T-helper 1 cell treated with Interleukin-12 subunit alpha and Interleukin-12 subunit beta and Interleukin-4 antibody, amounts not matched to agents 30 ng/mL and 1 ng/mL, for 36 hours (primary cell): Measurements from ENCODE around the gene MCRIP2. TPM values are rescaled to one million over a fixed set of nuclear protein-coding genes. Genes with fewer than 3 reads are reported as not detected.

Experiments used
- intact Hi-C: fragments of 100-400 bp; cut with micrococcal nuclease; formaldehyde crosslinking; loops from one replicate; pipeline ENCODE4 v1.15.1; 2024
- total RNA-seq: library from RNA; stranded (reverse); gene quantifications from 2 replicates; pipeline ENCODE4 v1.2.3, GENCODE V29; 2022

MCRIP2 gene
- total RNA-seq, 1 donor from 2014 or later, result 27.5 TPM

DNA sequence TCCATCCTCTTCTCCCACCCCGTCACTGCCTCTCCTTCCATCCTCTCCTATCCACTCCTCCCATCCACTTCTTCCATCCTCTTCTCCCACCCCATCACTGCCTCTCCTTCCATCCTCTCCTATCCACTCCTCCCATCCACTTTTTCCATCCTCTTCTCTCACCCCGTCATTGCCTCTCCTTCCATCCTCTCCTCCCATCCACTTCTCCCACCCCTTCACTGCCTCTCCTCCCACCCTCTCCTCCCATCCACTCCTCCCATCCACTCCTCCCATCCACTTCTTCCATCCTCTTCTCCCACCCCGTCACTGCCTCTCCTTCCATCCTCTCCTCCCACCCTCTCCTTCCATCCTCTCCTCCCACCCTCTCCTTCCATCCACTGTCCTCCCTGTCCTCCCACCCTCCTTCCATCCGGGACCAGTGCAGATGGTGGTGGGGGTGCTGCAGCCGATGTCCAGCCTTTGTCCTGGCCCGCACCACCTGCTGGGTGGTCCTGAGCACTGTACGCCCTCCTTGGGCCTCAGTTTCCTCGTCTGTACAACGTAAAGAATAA lies 9.7 kb upstream of the MCRIP2 start:
- intact Hi-C loops, result no loop called here

DNA sequence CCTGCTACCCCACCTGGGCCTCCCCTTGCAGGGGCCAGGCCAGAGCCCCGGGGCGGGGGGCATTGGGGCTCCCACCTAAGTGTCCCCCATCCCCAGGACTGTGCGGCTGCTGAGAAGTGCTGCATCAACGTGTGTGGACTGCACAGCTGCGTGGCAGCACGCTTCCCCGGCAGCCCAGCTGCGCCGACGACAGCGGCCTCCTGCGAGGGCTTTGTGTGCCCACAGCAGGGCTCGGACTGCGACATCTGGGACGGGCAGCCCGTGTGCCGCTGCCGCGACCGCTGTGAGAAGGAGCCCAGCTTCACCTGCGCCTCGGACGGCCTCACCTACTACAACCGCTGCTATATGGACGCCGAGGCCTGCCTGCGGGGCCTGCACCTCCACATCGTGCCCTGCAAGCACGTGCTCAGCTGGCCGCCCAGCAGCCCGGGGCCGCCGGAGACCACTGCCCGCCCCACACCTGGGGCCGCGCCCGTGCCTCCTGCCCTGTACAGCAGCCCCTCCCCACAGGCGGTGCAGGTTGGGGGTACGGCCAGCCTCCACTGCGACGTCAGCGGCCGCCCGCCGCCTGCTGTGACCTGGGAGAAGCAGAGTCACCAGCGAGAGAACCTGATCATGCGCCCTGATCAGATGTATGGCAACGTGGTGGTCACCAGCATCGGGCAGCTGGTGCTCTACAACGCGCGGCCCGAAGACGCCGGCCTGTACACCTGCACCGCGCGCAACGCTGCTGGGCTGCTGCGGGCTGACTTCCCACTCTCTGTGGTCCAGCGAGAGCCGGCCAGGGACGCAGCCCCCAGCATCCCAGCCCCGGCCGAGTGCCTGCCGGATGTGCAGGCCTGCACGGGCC lies 8.9 kb upstream of the MCRIP2 start:
- intact Hi-C loops, result no loop called here

DNA sequence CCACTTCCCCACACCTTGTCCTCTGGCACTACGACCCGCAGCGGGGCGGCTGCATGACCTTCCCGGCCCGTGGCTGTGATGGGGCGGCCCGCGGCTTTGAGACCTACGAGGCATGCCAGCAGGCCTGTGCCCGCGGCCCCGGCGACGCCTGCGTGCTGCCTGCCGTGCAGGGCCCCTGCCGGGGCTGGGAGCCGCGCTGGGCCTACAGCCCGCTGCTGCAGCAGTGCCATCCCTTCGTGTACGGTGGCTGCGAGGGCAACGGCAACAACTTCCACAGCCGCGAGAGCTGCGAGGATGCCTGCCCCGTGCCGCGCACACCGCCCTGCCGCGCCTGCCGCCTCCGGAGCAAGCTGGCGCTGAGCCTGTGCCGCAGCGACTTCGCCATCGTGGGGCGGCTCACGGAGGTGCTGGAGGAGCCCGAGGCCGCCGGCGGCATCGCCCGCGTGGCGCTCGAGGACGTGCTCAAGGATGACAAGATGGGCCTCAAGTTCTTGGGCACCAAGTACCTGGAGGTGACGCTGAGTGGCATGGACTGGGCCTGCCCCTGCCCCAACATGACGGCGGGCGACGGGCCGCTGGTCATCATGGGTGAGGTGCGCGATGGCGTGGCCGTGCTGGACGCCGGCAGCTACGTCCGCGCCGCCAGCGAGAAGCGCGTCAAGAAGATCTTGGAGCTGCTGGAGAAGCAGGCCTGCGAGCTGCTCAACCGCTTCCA lies 8.1 kb upstream of the MCRIP2 start:
- intact Hi-C loops, result no loop called here

DNA sequence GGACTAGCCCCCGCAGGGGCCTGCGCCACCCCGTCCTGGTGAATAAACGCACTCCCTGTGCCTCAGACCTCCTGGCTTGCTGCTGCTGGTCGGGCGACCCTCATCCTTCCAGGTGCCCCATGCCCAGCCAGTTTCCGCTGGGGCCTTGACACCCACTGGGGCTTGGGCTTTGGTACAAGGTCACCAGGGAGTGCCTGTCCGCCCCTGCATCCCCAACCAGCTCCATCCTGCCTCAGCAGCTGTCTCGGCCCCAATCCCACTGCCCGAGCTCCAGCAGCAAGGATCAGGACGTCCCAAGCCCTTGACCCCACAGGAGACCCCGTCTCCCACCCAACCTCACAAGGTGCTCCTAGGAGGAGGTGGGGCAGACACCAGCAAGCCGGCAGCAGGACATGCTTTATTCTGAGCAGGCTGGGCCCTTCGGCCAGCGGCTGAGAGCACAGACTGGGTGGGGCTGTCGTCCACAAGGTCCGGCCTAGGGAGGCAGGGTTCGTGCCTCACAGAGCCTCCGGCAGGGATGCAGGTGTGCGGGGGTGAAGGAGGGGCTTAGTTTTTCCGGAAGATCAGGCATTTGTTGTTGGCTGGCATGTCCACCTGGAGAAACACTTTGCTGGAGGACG lies 7.5 kb upstream of the MCRIP2 start:
- intact Hi-C loops, result no loop called here

DNA sequence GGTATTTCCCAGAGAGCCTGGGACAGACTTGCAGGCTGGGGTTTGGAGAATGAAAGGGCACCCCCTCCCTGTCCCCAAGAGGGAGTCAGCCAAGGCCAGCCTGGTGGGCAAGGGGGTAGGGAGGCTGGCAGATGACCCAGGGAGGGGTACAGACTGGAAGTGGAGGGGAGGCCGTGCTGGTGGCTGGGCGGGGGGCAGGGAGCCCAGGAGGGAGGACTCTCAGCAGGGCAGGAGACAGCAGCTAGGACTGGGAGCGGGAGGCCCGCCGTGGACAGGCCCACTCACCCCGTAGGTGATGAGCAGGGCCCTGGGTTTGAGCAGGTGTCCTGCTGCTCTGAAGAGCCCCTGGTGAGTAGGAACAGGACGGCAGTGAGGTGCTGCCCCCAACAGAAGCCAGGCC lies 6.6 kb upstream of the MCRIP2 start:
- intact Hi-C loops, result no loop called here

DNA sequence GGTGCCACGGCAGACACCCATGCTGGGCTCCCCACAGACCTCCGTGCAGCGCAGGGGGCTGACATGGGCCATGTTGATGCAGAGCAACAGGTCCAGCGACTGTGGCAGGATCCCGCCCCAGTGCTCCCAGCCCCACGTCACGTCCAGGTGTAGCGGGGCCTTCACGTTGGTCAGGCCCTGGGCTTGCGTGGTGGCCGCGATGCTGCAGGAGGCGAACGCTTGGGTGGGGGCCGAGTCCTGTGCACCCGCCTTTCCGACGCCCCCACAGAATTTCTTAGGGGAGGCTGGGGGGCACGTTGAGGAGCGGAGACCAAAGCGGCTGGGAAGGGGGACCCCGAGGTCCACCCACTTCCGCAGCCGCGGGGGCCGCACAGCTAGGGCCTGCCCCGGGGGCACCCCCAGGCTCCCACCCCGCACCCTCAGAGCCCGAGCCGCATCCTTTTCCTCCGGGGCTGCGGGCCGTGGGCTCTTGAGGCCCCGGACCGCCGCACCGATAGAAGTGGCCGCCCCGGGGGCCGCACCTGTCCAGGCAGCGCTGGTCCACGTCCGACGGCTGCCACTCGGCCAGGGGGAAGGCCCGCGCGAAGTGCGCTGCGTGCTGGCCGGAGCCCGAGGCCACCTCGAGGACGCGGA lies 5.9 kb upstream of the MCRIP2 start:
- intact Hi-C loops, result loop anchor here (1.0 kb wide), 5 partner anchors 14 to 265 kb away; partner anchors contain the start of genes CAPN15, MRPL28 and WDR90

DNA sequence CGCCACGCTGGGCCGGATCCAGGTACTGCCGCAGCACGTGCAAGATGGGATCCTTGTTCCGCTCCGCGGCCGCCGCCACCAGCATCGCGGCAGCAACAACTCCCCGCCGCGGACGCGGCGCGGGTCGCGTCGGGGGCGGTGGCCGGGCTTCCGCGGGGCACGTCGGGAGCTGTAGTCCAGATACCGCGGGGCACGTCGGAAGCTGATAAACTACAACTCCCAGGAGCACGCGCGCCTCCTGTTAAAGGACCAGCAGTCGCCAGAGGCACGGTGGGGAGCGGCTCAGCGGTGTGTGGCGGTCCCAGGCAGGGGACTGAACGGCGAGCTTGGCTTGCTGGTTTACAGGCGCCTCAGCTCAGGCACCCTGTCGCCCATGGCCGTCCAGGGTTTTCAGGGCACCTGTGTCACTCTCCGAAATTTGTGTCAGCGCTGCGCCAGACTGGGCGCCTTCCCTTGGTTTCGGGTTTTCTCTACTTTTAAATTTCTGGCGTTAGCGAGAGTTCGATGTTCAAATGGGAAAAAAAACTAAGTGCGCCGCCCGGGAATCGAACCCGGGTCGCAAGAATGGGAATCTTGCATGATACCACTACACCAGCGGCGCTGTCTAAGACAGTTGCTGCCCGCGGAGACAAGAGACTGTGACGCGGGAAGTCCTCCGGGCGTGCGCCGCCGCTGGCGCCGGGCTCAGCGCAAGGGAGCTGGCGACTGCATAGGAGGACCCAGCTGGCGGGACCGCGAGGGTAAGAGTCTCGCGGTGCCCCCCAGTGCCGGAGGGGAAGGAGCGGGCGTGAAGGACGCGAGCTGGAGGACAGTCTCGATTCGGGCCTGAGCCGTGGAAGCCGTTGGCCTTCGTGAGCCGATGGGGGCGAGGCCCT lies 5.2 kb upstream of the MCRIP2 start, which contains the start of gene METTL26:
Gene METTL26, minus strand, starts transcription at position 100 of the 875 bp plus-strand sequence. Its CDS starts 15 bp downstream, at position 85.
- intact Hi-C loops, result loop anchor here (1.0 kb wide), 7 partner anchors 13 to 266 kb away; partner anchors contain the start of genes CAPN15, MRPL28, RHOT2 and WDR90

DNA sequence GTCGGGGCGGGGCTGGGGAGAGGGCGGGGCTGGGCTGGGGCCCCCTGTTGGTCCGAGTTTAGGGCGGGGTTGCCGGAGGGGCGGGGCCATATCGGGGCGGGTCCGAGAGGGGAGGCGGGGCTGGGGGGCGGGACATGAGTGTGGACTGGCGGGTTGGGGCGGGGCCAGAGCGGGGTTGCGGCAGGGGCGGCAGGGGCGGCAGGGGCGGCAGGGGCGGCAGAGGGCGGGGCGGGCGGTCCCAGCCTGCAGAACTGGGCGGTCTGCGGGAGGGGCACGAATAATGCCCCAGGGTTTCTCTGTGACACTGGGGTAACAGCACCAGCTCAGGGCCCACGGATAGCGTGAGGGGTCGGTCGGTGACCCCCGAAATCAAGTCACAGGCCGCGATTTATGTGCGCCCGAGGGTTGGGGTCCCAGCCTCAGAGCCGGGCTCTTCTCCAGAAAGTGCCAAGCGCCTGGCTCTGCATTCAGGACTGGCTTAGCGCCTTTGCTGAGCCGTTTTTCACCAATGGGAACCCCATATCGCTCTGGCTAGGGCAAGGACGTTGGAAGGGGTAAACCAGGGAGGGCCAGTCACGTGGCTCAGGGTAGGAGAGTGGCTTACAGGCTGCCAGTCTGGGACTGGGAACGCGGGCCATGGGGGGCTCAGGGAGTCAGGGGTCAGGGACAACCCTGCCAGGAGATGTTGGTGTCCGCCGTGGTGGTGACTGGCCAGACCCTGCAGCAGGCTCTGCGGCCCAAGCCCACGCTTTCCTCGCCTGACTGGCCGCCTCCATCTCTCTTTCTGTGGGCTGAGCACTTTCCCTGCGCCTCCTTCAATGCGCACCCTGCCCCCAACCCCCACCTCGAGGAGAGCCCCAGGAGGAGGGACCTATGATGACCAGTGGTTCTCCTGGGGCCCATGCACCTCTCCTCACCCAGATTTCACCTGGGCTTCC lies 4.3 kb upstream of the MCRIP2 start:
- intact Hi-C loops, result loop anchor here (1.0 kb wide), 2 partner anchors 23 to 31 kb away; partner anchors contain the start of gene RHOT2

DNA sequence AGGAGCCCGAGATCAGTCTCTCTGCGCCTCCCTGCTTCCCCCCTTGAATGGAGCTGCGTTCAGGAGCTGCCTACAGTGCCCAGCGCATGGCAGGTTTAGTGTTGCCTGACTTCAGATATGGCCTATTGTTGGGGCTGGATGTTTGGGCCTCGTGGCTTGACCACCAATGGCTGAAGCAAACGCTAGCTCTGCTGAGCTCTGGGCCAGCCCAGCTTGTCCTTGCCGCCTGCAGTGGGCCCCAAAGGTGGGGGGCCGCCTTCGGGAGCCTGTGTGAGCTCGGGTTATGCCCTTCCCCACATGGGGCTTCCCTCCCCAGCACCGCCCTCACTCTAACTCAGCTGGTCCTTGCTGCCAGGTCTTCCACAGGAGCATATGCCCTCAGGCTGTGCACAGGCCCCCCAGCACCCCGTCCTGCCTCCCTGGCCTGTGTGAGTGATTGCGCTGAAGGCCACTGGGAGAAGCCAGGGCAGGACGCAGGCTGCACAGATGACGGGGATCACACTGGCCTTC lies 3.5 kb upstream of the MCRIP2 start:
- intact Hi-C loops, result no loop called here

DNA sequence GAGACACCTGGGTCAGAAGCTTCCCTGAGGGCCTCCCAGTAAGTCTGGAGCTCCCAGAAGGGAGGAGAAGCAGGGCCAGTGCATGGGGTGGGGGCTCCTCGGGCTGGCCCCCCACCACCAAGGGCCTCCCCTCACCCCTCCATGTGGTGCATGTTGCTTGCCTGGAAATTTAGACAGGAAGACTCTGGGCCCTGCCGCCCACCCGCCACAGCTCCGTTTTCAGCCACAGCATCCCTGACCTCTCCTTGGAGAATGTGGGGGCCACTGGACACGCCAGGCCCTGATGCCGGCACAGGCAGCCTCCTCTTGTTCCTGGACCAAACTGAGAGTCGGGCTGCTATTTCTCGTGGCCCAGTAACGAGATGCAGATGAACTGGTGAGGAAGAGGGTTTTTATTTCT lies 2.8 kb upstream of the MCRIP2 start:
- intact Hi-C loops, result no loop called here

DNA sequence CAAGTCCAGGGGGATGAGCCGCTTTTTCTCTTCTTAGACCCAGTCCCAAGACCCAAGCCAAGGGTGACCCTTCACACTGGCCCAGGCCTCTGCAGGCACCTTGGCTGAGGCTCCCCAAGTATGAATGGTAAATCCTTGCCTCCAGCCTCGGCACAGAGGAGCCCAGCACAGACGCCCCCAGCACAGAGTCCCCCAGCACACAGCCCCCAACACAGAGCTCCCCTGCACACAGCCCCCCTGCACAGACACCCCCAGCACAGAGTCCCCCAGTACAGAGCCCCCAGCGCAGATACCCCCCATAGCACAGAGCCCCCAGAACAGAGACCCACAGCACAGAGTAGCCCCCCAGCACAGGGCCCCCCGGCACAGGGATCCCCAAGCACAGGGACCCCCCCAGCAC lies 1.0 kb upstream of the MCRIP2 start:
- intact Hi-C loops, result loop anchor here (1.0 to 5.0 kb wide), 2 partner anchors 9 to 1302 kb away; partner anchors contain the start of genes MSRB1 and WDR90

DNA sequence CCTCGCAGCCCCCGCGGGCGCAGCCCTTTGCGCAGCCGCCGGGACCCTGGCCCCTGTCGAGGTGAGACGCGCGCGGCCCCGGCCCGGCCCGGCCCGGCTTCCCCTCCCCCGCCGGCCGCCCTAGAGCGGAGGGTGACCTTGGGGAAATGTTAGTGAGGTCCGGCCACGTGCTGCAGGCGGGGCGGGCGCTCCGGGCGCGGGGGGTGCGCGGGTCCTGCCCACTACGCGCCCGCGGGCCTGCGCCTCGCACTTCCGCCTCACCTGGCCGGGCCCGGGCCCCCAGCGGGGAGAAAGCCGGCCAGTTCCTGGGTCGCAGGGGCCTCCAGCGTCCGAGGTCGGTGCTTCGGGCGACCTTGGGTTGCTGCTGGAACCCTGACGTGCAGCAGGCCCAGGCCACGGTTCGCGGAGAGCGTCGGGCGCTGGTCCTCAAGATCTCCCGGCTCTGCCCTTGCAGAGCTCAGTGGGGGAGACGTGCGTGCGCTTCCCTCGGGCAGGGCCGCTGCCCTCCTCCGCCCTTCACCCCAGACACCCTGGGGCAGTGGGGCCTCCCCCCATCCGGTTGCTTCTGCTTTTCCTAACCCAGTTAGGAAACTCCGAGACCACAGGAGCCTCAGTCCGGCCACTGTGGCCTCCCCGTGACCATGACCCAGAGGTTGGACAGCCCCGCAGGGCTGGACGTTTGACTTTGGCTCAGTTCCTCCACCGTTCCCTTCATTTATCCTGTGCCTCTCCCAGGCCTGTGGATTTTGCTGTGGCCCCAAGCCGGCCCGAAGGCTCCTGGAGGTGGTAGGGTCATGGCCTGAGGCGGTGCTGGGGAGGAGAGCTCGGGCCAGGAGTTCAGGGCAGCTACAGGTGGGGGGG lies 791 bp downstream of the MCRIP2 start:
- intact Hi-C loops, result loop anchor here (5.0 kb wide), 1 partner anchor 1300 kb away; the partner anchor contains the start of gene MSRB1

DNA sequence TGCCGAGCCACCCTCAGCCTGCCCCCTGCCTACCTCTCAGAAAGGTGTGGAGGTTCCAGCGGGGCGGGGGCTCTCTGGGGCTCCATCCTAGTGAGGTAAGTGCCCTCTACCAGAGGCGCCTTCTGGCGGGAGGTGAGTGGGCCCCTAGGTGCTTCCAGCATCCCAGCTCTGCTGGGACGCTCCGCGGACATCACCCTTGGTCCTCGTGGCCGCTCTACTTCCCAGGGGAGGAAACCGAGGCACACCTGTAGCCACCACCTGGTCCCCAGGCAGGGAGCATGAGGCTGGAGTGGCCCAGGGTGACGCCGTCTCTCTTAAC lies 1.4 kb downstream of the MCRIP2 start:
- intact Hi-C loops, result loop anchor here (5.0 kb wide), 1 partner anchor 1299 kb away; the partner anchor contains the start of gene MSRB1

DNA sequence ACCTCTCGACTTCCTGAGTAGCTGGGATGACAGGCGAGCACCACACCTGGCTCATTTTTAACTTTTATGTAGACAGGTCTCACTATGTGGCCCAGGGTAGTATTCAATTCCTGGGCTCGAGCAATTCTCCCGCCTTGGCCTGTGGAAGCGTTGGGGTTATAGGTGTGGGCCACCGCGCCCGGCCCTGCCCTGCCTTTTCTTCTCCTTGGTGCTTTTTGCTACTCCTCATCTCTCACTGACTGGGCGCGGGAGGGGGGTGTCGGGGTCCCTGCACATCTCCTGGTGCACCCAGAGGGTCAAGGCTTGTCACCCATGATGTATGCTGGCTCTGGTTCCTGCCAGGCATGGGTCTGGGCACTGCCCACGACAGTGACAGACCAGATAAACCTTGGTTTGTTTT lies 2.9 kb downstream of the MCRIP2 start:
- intact Hi-C loops, result loop anchor here (5.0 kb wide), 1 partner anchor 1298 kb away; the partner anchor contains the start of gene MSRB1

DNA sequence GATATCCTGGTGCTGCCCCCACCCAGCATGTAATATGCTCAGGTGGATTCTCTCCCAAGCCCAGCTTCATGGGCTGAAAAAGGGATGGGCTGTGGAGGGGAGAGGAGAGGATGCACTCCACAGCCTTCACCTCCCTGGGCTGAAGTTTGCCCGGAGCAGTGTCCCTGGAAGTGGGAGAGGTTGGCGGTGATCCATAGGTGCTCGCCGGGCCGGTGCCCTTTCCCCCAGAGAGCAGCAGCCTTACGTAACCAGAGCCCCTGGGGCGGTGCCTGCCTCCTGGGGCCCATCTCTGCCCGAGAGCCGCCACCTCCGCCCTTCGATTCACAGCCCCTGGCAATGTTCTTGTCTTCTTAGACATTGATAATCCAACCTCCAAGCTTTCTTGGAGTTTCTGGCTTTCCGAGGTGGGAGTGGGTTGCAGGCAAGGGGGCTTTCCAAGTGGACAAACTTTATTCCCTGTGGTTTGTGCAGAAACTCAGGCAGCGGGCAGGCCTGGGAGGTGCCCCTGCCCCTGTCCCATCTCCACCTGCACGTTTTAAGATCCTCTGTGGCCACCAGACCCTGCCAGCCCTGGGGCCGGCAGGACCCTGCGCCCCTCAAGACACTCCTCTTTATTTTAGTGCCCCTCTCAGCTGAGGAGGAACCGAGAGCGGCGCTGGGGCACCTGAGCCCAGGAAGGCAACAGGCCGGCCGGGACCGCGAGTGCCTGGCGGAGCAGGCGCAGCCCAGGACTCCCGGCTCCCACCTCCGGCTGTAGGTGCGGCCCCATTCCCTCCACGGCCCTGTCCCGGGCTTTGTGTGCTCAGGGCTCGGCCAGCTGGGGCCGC lies 4.4 kb downstream of the MCRIP2 start:
- intact Hi-C loops, result no loop called here

DNA sequence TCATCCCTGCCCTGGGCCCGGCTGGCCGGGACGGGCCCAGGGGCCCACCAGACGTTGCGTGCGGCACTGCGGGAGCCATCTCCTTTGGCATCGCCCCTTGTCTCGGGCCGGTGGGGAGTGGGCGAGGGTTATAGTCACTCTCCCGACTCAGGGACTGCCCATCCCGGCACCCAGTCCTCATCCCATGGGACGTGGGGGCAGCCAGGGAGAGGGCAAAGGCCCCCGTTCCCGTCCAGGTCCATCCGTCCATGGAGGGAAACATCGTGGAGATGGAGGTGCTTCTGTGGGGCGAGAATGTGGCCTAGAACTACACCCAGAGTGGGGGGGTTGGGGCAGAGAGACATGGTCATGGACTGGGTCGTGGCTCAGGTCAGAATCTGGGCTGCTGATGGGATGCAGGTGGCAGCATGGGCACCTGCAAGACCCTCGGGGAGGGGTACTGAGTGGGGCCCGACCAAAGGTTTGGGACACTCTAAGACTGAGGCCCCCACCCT lies 5.1 kb downstream of the MCRIP2 start:
- intact Hi-C loops, result no loop called here
